ENCODE measurements around the gene ACVR1C. TPM values are rescaled to one million over a fixed set of nuclear protein-coding genes. Genes with fewer than 3 reads are reported as not detected.

ACVR1C gene
- total RNA-seq, 4 donors from 2014 or later, result 1.4 to 9.4 (median 5.4) TPM

DNA sequence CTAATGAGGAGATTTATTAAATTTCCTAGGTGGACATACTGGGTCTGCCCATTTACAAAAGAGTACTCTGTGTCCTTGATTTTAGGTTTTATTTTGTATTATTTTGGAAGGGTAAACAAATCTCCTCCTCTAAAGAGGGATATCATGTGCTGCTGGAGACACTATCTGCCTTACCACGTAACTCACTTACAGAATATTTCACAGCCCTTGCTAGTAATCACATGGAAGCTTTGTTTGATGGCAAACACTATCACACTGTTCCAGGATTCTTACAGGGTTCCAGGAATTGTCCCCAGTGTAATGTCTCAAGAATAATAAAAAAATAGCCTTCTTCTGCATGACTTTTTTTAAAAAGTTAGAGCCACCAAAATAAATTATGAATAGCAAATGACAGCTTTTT, 29.2 kb upstream of the ACVR1C start:
- Histone ChIP-seq H3K4me1 (no peaks in the 10 kb centered on the region), H3K27ac (no peak overlapping the region), H3K27me3 (no peaks in the 10 kb centered on the region), H3K36me3 (no peaks in the 10 kb centered on the region), H3K4me3 (no peak overlapping the region), H3K9me3 (no peaks in the 10 kb centered on the region)
- no peak for TF ChIP-seq POLR2A (IDR thresholded peaks at IDR 0.05)
- no peak for TF ChIP-seq EP300 (IDR thresholded peaks at IDR 0.05)
- TF ChIP-seq, protein P1, sequence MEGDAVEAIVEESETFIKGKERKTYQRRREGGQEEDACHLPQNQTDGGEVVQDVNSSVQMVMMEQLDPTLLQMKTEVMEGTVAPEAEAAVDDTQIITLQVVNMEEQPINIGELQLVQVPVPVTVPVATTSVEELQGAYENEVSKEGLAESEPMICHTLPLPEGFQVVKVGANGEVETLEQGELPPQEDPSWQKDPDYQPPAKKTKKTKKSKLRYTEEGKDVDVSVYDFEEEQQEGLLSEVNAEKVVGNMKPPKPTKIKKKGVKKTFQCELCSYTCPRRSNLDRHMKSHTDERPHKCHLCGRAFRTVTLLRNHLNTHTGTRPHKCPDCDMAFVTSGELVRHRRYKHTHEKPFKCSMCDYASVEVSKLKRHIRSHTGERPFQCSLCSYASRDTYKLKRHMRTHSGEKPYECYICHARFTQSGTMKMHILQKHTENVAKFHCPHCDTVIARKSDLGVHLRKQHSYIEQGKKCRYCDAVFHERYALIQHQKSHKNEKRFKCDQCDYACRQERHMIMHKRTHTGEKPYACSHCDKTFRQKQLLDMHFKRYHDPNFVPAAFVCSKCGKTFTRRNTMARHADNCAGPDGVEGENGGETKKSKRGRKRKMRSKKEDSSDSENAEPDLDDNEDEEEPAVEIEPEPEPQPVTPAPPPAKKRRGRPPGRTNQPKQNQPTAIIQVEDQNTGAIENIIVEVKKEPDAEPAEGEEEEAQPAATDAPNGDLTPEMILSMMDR (IDR thresholded peaks at IDR 0.05), result no peak
- no peak for DNase-seq (ENCODE audit: low spot score in 2 of 2)
- WGBS, 2 donors, result 50 to 68% methylated on average over 1 of the region's 1 CpG

DNA sequence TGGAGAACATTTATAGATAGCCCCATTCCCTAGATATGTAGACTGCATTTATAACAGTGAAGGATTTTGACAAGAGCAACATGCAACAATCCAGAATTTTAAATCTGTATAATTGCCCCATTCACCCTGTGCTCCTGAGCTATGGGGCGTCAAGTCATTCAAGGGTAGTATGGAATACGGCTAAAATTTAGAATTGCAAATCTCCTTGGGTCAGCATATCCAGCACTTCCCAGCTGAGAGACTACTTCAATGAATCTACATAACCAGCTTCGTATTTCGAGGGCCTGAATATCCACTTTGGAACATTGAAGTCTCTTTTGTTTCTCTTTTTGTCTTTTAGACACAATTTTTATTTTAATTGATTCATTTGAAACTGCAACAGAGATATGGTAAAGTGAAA, 28.4 kb upstream of the ACVR1C start:
- Histone ChIP-seq H3K27ac (no peak overlapping the region), H3K27me3 (no peaks in the 10 kb centered on the region), H3K36me3 (no peaks in the 10 kb centered on the region), H3K4me1 (no peaks in the 10 kb centered on the region), H3K4me3 (no peak overlapping the region), H3K9me3 (no peaks in the 10 kb centered on the region)
- TF ChIP-seq POLR2A (IDR thresholded peaks at IDR 0.05), result no peak
- TF ChIP-seq, protein P1 (IDR thresholded peaks at IDR 0.05), result no peak
- no peak for TF ChIP-seq EP300 (IDR thresholded peaks at IDR 0.05)
- no peak for DNase-seq (ENCODE audit: low spot score in 2 of 2)
- 79 to 88% methylated on average over 4 of the region's 4 CpGs for WGBS, 2 donors

DNA sequence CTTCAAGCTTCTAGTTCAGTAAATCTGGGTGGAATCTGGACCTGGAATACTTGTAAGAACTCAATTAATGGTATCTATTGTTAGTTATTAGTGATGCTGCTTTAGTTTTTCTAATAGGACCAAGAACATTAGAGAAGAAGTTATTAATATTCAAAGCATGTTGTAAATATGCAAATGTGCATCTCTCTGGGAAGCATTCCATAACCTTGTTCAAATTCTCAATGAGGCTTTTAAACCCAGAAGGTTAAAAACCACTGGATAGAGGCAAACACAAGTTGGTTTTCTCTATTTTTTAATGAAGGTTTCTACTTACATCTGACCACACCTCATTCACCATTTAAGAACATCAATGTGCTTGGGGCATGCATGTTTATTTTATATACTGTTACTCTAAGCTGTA, 16.1 kb upstream of the ACVR1C start:
- no peaks in the 10 kb centered on the region for H3K27me3 ChIP-seq
- no peak for TF ChIP-seq POLR2A (IDR thresholded peaks at IDR 0.05)
- TF ChIP-seq EP300 (IDR thresholded peaks at IDR 0.05), result no peak
- TF ChIP-seq, protein P1 (IDR thresholded peaks at IDR 0.05), result no peak

DNA sequence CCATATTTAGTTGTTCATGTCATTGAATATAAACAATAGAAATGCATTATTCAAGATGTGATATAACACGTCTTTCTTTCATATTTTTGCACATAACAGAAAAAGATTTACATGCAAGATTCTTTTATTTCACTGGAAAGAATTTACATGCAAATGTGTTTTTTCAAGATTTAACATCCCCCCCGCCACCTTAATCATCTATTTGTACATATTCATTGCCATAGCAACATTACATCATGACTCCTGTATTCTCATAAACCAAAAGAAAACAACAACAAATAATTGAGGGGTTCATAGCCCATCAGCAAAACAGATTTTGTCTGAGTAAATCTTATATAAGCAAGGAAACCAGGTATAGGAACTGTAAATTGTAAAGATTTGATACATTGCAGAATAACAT, 3.2 kb upstream of the ACVR1C start:
- Histone ChIP-seq H3K27me3 (peaks cover 0 to 13% of the 10 kb centered on the region in 2 donors), H3K36me3 (no peaks in the 10 kb centered on the region), H3K4me1 (peaks cover 0 to 17% (median 4%) of the 10 kb centered on the region in 4 donors), H3K4me3 (no peak overlapping the region), H3K27ac (no peak overlapping the region), H3K9me3 (no peaks in the 10 kb centered on the region)
- DNase-seq (ENCODE audit: low spot score in 2 of 2), result no peak
- 75 to 77% methylated on average over 2 of the region's 2 CpGs for WGBS, 2 donors
- TF ChIP-seq, protein P1 (IDR thresholded peaks at IDR 0.05), result no peak
- no peak for TF ChIP-seq EP300 (IDR thresholded peaks at IDR 0.05)
- no peak for TF ChIP-seq POLR2A (IDR thresholded peaks at IDR 0.05)

More for the DNA sequence above, 16.1 kb upstream of the ACVR1C start:
- Histone ChIP-seq H3K9me3 (no peaks in the 10 kb centered on the region), H3K27ac (no peak overlapping the region), H3K4me1 (no peaks in the 10 kb centered on the region), H3K4me3 (no peak overlapping the region), H3K36me3 (no peaks in the 10 kb centered on the region)
- no peak for DNase-seq (ENCODE audit: low spot score in 2 of 2)

DNA sequence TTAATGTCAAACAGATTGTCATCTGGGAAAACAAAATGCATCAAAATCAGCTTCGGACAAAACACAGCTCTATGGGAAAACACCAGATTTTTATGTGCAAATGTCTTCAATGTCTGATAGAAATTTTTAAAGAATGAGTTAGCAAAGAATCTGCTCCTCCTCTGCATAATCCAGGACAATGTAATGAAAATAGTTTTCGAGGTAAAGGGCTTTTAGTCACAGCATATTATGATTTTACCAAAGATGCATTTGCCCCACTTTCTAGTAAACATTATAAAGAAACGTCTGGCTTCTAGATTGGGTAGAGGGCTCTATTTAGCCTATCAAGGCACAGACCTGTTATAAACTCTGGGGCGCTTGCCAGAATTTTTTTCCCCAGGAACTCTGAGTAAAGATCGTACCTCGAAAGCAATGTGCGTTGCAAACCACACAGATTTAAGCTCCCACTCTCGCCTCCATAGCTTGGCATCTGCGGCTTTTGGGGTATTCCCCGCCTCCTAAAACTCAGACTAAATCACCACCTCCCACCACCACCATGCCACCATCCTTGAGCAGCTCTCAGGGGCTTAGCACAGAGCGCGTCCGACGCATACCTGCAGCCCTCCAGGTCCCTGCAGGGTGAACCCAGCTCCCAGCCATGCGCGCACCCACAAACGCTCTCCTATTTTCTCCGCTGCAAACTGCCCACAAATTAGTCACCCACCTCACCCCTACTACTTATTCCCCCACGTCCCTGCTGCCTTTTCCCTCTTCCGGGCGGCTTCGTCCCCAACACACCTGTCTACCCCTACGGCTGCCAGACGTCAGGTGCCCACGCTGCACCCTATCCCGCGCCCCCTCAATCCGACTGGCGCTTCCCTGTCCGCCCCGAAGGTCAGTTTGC, 829 bp downstream of the ACVR1C start:
- no peak for TF ChIP-seq EP300 (IDR thresholded peaks at IDR 0.05)
- peak overlapping the region in 1 of 4 donors; percentile 43 for H3K27ac ChIP-seq
- peaks cover 0 to 13% of the 10 kb centered on the region in 2 donors for H3K27me3 ChIP-seq
- peak overlapping the region; percentile 36 to 55 (median 51) for H3K4me3 ChIP-seq
- H3K4me1 ChIP-seq, result peaks cover 0 to 17% (median 4%) of the 10 kb centered on the region in 4 donors
- 5 to 7% methylated on average over 31 of the region's 31 CpGs for WGBS, 2 donors
- no peak for DNase-seq (ENCODE audit: low spot score in 2 of 2)
- no peaks in the 10 kb centered on the region for H3K36me3 ChIP-seq
- H3K9me3 ChIP-seq, result no peaks in the 10 kb centered on the region
